ENCODE measurements around the gene SDF4. TPM values are rescaled to one million over a fixed set of nuclear protein-coding genes. Genes with fewer than 3 reads are reported as not detected.
"Not testable (repeated sequence)": the region's sequence is repeated elsewhere in the genome, so short reads cannot be mapped to it uniquely, and the experiment has no call there.

SDF4 gene
- total RNA-seq, 1 donor from 2014 or later, result 142 TPM

- no peak for DNase-seq (ENCODE audit: low read depth)
These were observed 31.6 kb downstream of the SDF4 start for GRCh38 chr1:1199961-1200875.

- no peak for DNase-seq (ENCODE audit: low read depth)
These were observed 32.5 kb downstream of the SDF4 start for GRCh38 chr1:1199141-1199960.

GRCh38 chr1:1198423-1199140 lies 33.2 kb downstream of the SDF4 start:
- no peak for DNase-seq (ENCODE audit: low read depth)

- no peak for DNase-seq (ENCODE audit: low read depth)
These were observed 34.0 kb downstream of the SDF4 start for GRCh38 chr1:1197551-1198422.

DNA sequence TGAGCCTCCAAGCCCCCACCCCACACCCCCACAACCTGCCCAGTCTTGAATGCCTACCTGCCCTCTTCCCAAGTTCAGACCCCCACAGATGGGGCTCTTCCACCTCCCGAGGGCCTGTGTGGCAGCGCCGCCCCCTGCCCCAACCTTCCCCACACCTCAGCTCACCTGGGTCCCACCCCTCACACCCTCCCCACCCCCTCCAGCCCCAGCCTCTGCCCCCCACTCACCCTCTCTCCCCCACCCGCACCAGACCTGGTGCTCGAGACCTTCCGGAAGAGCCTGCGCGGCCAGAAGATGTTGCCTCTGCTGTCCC lies 34.7 kb downstream of the SDF4 start:
- no peak for DNase-seq (ENCODE audit: low read depth)

DNA sequence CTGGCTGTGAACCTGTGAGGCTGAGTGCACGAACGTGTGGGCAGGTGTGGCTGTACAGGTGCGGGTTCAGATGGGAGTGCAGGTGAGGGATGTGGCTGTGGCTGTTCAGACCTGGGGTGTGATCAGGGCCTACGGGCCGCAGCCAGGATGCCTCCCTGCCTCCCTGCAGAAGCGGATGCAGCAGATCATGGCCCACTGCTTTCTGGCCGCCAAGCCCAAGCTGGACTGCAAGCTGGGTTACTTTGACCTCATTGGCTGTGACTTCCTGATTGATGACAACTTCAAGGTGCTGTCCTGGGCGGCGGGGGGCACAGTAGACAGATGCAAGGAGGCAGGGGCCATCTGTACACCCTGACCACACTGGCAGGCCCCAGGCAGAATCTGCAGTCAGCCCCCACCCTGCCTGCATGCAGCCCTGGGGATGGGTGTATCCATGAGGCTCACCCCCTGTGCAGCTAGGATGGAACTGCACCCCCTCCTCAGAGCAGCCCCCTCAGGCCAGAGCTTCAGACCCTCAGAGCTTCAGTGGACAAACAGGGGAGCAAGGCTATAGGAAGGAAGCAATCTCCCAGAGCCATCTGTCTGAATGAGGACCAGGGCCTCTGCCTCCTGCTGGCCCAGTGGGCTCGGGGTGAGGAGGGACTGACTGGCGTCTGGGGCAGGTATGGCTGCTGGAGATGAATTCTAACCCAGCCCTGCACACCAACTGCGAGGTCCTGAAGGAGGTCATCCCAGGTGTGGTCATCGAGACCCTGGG lies 35.2 kb downstream of the SDF4 start:
- no peak for DNase-seq (ENCODE audit: low read depth)

- DNase-seq (ENCODE audit: low read depth), result not testable (repeated sequence)
These were observed 36.1 kb downstream of the SDF4 start for GRCh38 chr1:1195726-1196125.

DNA sequence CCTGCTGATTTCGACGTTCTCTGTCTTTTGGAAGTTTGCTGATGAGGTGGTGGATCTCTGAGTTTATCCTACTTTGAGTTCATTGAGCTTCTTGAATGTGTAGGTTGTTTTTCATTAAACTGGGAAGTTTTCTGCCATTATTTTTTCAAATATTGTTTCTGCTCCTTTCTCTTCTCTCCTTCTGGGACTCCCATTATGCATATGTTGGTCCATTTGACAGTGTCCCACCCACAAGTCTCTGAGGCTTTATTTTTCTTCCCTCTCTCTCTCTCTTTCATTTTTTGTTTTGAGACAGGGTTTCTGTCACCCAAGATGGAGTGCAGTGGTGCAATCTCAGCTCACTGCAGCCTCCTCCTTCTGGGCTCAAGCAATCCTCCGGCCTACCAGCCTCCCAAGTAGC lies 37.1 kb downstream of the SDF4 start:
- DNase-seq (ENCODE audit: low read depth), result no peak

DNA sequence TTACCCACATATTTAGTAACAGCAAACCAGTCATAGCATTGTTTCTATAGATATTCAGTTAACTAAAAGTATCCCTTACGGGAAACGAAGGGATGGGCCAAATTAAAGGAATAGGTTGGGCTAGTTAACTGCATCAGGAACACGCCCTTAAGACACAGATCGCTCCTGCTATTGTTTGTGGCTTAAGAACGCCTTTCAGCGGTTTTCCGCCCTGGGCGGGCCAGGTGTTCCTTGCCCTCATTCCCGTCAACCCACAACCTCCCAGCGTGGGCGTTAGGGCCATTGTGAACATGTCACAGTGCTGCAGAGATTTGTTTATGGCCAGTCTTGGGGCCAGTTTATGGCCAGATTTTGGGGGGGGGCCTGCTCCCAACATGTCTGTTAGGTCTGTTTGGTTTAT lies 40.1 kb downstream of the SDF4 start:
- no peak for DNase-seq (ENCODE audit: low read depth)

GRCh38 chr1:1189111-1189510 lies 42.7 kb downstream of the SDF4 start:
- no peak for DNase-seq (ENCODE audit: low read depth)

DNA sequence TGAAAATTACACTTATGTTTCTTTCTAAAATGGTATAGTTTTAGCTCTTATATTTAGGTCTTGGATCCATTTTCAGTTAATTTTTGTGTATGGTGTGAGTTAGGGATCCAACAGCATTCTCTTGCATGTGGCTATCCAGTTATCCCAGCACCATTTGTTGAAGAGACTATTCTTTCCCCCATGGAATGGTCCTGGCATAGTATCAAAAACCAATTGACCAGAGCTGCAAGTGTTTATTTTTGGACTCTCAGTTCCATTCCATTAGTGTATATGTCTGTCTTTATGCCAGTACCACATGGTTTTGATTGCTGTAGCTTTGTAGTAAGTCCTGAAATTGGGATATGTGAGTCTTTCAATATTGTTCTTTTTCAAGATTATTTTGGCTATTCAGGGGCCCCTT lies 43.9 kb downstream of the SDF4 start:
- DNase-seq (ENCODE audit: low read depth), result peak; percentile 86

DNA sequence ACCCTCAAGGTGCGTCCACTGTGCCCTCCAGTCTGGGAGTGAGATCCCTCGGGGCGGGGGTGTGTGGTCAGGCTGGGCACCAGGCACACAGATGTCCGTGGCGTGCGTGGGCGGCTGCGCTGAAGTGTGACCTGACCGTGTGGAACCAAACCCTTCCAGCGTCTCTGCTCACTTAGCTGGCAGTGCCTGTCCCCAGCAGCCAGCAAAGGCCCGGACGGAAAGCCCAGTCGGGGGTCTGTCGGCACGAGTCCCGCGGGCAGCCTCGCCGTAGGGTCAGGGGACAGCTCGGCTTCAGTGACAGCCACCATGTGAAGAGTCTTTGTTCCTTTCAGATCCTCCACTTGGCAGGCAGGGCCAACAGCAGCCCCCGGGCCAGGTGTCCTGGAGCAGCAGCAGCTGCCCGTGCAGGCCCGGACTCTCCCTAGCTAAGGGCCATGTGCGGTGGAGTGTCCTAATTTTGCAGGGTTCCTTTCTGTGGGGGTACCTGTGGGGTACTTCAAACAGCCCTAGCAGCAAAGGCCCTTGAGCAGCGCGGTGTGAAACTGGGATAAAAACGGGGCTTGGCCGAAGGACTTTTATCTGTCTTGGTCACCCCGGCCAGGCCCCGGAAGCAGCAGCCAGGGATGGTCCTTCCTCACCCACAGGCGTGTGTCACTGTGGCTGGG lies 46.6 kb downstream of the SDF4 start:
- peak; percentile 26 for DNase-seq (ENCODE audit: low read depth)

GRCh38 chr1:1183833-1184775 lies 47.7 kb downstream of the SDF4 start:
- no peak for DNase-seq (ENCODE audit: low read depth)

DNA sequence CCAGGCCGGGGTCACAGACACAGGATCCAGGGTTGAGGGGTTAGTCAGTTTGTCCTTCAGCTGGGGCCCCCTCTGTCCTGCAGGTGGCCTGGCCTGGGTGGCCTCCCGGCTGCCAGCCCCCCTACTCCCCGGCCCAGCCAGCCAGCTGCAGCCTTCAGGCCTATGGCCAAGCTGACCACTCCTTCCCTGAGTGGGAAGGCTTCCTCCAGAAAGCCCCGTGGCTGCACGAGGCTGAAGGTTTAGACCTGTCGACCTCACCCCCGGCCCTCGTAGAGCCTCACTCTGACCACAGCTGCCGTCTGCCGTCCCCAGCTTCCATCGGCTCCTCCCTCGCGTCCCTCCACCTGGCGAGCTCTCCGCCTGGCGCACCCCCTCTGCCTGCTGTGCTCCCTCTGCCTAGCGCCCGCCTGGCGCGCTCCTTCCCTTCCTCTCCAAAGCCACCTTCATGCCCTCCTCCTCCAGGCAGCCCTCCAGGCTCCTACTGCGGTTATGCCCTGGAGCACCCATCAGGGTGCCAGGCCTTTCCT lies 48.5 kb downstream of the SDF4 start:
- no peak for DNase-seq (ENCODE audit: low read depth)

DNA sequence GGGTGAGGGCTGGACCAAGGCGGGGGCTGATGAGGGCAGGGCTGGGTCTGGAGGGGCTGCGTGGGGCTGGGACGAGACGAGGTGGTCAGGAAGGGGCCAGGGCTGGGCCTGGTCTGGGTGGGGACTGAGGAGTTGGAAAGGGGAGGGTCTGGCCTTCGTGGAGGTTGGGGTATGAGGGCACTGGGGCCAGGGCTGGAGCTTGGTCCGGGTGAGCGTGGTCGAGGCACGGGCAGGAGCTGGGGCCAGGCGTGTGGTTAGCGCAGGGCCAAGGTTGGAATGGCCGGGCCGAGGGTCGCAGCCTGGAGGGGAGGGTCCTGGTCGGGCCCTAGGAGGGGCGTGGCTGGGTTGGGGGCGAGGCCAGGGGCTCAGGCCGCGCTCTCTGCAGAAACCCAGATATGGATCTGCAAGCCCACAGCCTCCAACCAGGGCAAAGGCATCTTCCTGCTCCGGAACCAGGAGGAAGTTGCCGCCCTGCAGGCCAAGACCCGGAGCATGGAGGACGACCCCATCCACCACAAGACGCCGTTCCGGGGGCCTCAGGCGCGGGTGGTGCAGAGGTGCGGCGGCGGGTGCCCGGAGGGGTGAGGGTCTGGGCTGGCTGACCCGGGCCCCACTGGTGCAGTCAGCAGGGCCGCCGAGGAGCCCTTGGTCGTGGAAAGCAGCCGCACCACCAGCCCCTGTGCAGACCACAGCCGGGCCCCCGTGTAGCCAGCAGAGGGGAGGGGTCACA lies 49.1 kb downstream of the SDF4 start:
- no peak for DNase-seq (ENCODE audit: low read depth)

DNA sequence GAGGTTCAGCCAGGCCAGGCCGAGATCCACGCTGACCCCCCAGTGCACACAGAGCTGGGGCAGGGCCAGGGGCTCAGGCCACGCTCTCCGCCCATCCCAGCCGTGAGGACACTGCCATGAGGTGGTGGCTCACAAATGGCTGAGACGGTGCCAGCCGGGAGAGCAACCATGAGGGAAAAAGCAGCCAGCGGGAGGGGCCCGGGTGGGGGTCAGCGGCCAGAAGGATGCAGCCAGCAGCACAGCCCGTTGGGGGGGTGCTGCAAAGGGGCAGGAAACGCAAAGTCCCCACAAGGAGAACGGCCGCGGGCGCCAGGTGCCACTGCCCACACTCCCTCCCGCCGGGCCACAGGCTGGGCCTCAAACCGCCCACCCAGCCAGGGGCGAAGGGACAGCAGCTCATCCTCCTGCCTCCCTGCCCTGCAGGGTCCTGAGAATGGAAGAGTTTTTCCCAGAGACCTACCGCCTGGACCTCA lies 49.8 kb downstream of the SDF4 start:
- DNase-seq (ENCODE audit: low read depth), result no peak
